Measurements from ENCODE around the gene RAB3A. TPM values are rescaled to one million over a fixed set of nuclear protein-coding genes. Genes with fewer than 3 reads are reported as not detected.

Gene RAB3A
- total RNA-seq, 1 donor from 2014 or later: 5.6 TPM

GRCh38 chr19:18164072-18164471 lies 39.8 kb downstream of the RAB3A start:
- no peak overlapping the region for H3K4me3 ChIP-seq
- H3K27me3 ChIP-seq: no peaks in the 10 kb centered on the region
- peaks cover 0 to 64% of the 10 kb centered on the region in 2 donors for H3K36me3 ChIP-seq
- intact Hi-C loops (cut with DNase I): no loop called here
- DNase-seq (ENCODE audit: extremely low spot score in 2 of 2): no peak
- H3K9me3 ChIP-seq: no peaks in the 10 kb centered on the region
- H3K27ac ChIP-seq: no peak overlapping the region
- peaks cover 20% of the 10 kb centered on the region for H3K4me1 ChIP-seq
- TF ChIP-seq POLR2A (IDR thresholded peaks at IDR 0.05) (no peak), POLR2AphosphoS5 (IDR thresholded peaks at IDR 0.05; ENCODE audit: insufficient read depth in 1 of 2, low read depth in 1 of 2) (no peak), CTCF (IDR thresholded peaks at IDR 0.05) (no peak)

GRCh38 chr19:18161636-18162002 lies 42.2 kb downstream of the RAB3A start:
- intact Hi-C loops (cut with DNase I): no loop called here
- no peaks in the 10 kb centered on the region for H3K9me3 ChIP-seq
- peak in 1 of 2 donors; percentile 85 for DNase-seq (ENCODE audit: extremely low spot score in 2 of 2)
- no peak for TF ChIP-seq POLR2A (IDR thresholded peaks at IDR 0.05)
- peak in 2 of 3 experiments; percentile 13 to 14 for TF ChIP-seq CTCF (IDR thresholded peaks at IDR 0.05)
- H3K4me3 ChIP-seq: peak overlapping the region; percentile 40 to 64
- H3K27ac ChIP-seq: peak overlapping the region; percentile 73
- peaks cover 35% of the 10 kb centered on the region for H3K4me1 ChIP-seq
- no peaks in the 10 kb centered on the region for H3K27me3 ChIP-seq
- H3K36me3 ChIP-seq: peaks cover 0 to 42% of the 10 kb centered on the region in 2 donors

GRCh38 chr19:18160971-18161635 lies 42.7 kb downstream of the RAB3A start:
- TF ChIP-seq POLR2AphosphoS5 (IDR thresholded peaks at IDR 0.05; ENCODE audit: insufficient read depth in 1 of 2, low read depth in 1 of 2) (no peak), CTCF (IDR thresholded peaks at IDR 0.05) (peak in 1 of 3 experiments; percentile 55), POLR2A (IDR thresholded peaks at IDR 0.05) (no peak)
- H3K27me3 ChIP-seq: no peaks in the 10 kb centered on the region
- peaks cover 0 to 37% of the 10 kb centered on the region in 2 donors for H3K36me3 ChIP-seq
- intact Hi-C loops (cut with DNase I): no loop called here
- peak overlapping the region; percentile 73 for H3K27ac ChIP-seq
- peak overlapping the region; percentile 40 to 64 for H3K4me3 ChIP-seq
- no peak for DNase-seq (ENCODE audit: extremely low spot score in 2 of 2)
- H3K4me1 ChIP-seq: peaks cover 41% of the 10 kb centered on the region
- no peaks in the 10 kb centered on the region for H3K9me3 ChIP-seq

GRCh38 chr19:18160493-18160970 lies 43.3 kb downstream of the RAB3A start:
- H3K4me1 ChIP-seq: peaks cover 46% of the 10 kb centered on the region

More at GRCh38 chr19:18160493-18160970, 43.3 kb downstream of the RAB3A start:
- Histone ChIP-seq H3K27ac (peak overlapping the region; percentile 73), H3K36me3 (peaks cover 0 to 32% of the 10 kb centered on the region in 2 donors), H3K27me3 (no peaks in the 10 kb centered on the region), H3K9me3 (no peaks in the 10 kb centered on the region), H3K4me3 (peak overlapping the region; percentile 40 to 64)
- intact Hi-C loops (cut with DNase I): no loop called here
- TF ChIP-seq POLR2AphosphoS5 (IDR thresholded peaks at IDR 0.05; ENCODE audit: insufficient read depth in 1 of 2, low read depth in 1 of 2): no peak
- no peak for TF ChIP-seq POLR2A (IDR thresholded peaks at IDR 0.05)
- TF ChIP-seq CTCF (IDR thresholded peaks at IDR 0.05): no peak
- peak in 1 of 2 donors; percentile 82 for DNase-seq (ENCODE audit: extremely low spot score in 2 of 2)

Measured in vagina (tissue), 2 donors.